M059J (cell line): ENCODE measurements around the gene ADAMTS7. TPM values are rescaled to one million over a fixed set of nuclear protein-coding genes. Genes with fewer than 3 reads are reported as not detected.
"Not testable (repeated sequence)": the region's sequence is repeated elsewhere in the genome, so short reads cannot be mapped to it uniquely, and the experiment has no call there.

Source experiments
- DNase-seq: peaks from one replicate; pipeline ENCODE4 v3.0.0-alpha.2; 2012; ENCODE audit warnings: low read depth
- total RNA-seq: library from RNA; depleted of rRNA; stranded (reverse); fragments of >200 nt; shearing (Covaris generic); gene quantifications from 2 replicates; pipeline ENCODE4 v1.2.3, GENCODE V29; 2014

ADAMTS7 gene
- total RNA-seq, 1 experiment from 2014 or later: 0.79 TPM

DNA sequence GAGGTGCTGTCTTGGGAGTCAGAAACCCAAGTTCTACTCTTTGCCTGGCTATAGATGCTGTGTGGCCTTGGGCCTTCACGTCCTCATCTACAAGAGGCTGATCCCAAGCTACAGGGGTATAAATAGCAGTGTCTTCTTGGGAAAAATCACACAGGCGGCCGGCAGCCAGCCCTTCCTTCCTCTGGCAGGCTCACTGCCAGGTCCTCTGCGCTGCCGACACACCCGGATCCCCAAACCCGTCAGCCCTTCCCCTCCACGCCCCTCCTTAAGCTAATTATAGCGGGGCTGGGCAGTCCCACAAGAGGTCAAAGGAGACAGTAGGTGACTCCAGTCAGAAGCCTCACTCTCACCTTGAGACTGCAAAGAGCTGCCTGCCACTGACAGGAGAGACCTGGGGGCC lies 31.3 kb downstream of the ADAMTS7 start:
- not testable (repeated sequence) for DNase-seq

DNA sequence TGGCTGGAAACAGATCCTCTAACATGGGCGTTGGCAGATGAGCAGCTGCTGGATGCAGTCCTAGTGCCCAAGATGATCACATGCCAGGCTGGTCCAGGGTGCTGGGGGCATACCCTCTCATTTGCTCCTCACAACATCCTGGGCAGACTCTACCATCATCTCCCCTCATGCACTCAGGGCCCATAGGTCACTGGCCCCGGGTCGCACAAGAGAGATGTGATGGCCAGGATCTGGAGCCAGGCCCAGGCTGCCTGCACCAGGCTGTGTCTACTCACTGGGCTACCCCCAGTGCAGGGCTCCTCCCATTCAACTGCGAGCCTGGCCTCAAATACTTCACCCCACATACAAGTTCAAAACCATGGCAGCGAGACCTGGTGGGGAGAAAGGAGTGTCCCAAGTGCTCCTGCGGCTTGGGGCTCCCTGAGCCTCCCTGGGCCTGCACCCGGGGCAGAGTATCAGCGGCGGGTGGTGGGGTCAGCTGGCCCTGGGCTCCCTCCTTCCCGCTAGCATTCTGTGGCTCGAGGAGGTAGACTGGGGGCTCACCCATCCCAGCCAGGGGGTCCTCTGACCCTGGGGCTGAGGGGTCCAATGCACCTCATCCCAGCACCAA lies 32.0 kb downstream of the ADAMTS7 start:
- not testable (repeated sequence) for DNase-seq

DNA sequence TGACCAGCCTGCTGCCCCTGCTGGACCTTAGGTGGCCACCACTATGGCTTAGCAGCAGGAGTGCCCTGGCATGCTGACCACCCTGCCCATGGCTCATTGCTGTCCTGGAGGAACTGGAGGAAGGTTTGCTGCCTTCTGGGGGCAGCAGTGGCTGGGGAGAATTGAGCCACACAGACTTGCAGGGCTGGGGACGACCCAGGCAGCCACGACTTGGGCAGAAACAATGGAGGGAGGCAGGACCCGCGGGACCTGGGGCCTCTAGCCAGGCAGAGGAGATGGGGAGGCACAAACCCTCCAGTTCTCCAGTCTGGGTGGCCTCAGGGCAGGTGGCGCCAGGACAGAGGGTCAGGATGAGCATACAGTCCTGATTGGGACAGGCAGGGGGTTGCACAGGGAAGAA lies 32.8 kb downstream of the ADAMTS7 start:
- DNase-seq: no peak

- DNase-seq: not testable (repeated sequence)
Measured at GRCh38 chr15:78777953-78778345, 33.3 kb downstream of the ADAMTS7 start.

- not testable (repeated sequence) for DNase-seq
Measured at GRCh38 chr15:78777290-78777952, 33.8 kb downstream of the ADAMTS7 start.

- DNase-seq: not testable (repeated sequence)
Measured at GRCh38 chr15:78776046-78776925, 35.0 kb downstream of the ADAMTS7 start.

GRCh38 chr15:78775472-78775871 lies 35.8 kb downstream of the ADAMTS7 start:
- DNase-seq: no peak

DNA sequence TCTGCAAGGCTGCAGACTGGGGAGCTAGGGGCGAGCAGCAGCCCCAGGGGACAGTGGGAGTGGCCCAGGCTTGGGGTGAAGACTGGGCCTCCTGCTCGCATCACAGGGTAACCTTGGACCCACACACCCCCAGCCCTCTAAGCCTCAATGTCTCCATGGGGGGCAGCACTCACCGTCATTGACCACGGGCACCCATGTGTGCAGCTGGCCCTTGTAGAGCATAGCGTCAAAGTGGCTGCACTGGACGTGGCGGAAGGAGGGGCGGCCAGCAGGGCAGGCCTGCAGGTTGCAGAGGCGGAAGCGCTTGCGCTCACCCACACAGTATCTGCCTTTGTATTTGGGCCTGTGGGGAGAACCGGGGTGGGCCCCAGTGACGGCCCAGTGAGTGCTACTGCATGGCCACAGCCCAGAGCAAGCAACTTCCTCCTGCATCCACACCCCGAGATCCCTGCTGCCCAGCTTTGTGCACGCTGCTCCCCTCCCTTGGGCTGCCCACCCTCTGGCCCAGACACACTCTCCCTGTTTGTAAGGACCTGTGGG lies 36.7 kb downstream of the ADAMTS7 start:
- DNase-seq: not testable (repeated sequence)

- peak; percentile 34 for DNase-seq
Measured at GRCh38 chr15:78773765-78774450, 37.4 kb downstream of the ADAMTS7 start.

GRCh38 chr15:78772738-78773137 lies 38.5 kb downstream of the ADAMTS7 start:
- DNase-seq: no peak

DNA sequence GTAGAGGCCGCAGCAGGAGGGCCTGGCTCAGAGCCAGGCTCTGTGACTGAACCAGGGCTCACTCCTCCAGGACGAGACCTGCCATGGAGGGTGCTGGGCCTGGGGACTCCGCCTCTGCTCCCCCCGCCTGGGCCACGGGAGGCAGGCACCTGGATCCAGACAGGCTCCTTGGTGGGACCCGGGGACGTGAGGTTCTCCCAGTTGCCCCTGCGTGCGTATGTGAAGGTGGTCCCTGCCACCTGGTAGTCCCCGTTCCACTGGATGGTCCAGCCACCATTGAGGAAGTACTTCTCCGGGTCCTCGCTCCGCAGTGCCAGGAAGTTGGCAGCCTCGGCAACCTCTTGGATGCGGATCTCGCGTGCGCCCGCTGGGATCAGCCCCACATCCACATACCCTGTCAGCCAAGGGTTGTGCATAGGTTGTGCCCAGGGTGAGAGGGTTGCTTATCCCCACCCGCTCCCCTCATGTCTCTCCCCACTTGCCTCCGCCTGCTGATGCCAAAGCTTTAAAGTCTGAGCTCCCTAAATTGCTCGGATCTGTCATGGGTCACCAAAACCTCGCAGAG lies 39.7 kb downstream of the ADAMTS7 start:
- not testable (repeated sequence) for DNase-seq

- DNase-seq: not testable (repeated sequence)
Measured at GRCh38 chr15:78771020-78771419, 40.2 kb downstream of the ADAMTS7 start.

DNA sequence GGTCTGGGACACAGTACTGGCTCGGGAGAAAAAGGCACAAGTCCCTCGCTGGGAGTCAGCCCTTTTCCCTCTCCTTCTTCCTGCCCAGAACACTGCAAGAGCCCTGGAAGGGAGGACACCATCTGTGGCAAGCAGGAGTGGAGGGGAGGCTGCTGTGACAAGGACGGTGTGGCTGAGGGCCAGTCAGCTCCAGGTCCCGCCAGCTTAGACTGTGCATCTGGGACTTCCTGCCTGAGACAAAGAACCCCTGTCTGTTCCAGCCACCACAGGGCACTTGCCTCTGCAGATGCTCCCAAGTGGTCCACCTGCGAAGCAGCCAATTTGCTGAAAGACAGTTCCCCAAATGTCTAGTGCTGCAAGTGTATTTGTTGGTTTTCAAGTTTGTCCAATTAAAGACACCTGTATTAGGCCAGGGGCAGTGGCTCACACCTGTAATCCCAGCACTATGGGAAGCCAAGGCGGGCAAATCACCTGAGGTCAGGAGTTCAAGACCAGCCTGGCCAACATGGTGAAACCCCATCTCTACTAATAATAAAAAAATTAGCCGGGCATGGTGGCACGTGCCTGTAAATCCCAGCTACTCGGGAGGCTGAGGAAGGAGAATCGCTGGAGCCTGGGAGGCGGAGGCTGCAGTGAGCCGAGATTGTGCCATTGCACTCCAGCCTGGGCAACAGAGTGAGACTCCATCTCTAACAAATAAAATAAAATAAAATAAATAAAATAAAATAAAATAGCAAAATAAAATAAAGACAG lies 41.6 kb downstream of the ADAMTS7 start:
- DNase-seq: not testable (repeated sequence)

DNA sequence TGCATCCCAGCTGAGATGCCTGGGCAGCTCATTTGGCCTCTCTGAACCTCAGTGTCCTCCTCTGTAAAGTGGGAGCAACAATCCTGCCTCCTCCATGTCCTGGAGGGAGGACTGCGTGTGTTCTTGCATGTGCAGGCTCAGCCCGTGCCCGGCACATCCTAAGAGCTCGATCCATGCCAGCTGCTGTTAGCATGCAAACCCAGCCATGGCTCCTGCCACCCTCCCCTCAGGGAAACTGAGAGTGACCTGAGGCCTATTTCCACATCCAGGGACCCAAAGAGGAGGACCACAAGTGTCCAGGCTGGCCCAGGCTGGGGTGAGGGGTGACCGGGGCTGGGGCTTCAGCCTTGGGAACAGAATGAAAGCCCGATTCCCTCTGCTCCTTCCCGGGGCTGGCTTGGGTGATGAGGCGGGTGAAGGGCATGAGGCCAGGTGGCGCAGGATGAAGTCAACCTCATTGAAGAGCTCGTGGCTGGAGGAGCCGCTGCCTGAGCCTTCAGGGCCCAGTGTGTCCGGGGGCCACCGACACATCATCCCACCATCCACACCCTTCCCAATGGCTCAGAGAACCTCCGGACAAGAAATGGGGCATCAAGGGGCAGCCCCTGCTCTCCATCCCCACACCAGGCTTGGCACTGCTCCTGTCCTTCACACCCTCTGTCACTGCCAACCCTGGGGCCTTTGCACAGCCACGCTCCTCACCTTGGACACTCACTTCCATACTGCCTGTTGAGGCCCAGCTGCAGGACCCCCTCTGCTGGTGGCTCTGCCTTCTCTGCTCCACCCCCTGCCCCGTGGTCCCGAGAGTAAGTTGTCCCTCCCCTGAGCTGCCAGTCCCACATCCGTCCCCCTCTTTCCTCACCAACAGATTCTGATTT lies 42.5 kb downstream of the ADAMTS7 start:
- DNase-seq: no peak

DNA sequence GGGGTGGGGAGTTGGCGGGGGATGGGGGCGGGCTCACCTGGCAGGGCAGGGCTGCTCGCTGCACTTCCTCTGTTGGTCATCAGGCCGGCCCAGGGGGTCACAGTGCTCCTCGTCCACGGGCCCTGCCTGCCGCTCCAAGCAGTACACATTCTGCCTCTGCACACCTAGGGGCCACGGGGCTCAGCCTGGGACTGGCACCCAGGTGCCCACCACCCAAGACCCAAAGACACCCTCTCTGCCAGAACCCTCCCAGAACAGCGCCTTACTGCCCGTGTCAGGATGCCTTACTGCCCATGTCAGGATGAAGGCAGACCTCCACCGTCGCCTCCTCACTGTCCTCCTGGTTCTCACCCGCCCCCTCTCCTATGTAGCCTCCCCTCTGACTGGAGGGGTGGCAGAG lies 43.2 kb downstream of the ADAMTS7 start:
- no peak for DNase-seq

- DNase-seq: no peak
Measured at GRCh38 chr15:78767331-78767951, 43.8 kb downstream of the ADAMTS7 start.

DNA sequence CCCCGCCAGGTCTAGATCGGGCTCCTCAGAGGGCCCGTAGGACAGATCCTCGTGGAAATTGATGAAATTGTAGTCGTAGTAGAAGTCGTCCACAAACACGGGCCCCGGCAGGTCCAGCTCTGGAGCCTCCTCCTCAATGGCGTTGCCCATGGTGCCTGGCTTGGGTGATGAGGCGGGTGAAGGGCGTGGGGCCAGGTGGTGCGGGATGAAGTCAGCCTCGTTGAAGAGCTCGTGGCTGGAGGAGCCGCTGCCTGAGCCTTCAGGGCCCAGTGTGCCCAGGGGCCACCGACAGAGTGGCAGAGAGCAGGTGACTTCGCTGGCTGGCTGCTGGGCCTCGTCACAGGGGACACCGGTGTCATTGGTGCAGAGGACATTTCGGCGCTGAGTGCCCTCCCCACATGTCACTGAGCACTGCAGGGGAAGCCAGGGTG lies 44.6 kb downstream of the ADAMTS7 start:
- DNase-seq: not testable (repeated sequence)

DNA sequence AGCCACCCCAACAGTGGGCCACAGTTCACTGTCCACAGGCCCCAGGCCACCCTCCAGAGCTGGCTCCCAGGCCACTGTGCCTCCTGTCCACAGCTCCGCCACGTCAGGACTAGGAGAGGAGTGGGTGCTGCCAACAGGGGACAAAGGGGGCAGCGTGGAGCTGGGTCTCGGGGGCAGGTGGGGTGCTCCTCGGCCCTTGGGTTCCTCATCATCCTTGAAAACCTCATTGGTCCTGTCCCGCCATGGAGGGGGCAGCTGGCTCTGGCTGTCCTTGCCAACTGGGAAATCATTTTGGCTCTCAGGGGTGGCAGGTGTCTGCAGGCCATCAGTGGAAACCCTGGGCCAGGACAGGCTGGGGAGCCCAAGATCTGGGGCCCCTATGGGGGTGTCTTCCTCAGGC lies 45.2 kb downstream of the ADAMTS7 start:
- DNase-seq: no peak
